Karpas-422 (cell line): ENCODE results near the gene KRT78. TPM values are rescaled to one million over a fixed set of nuclear protein-coding genes. Genes with fewer than 3 reads are reported as not detected.

Experiments used
- total RNA-seq: library from RNA; depleted of rRNA; stranded (reverse); fragments of >200 nt; shearing (Covaris generic); gene quantifications from 2 replicates; pipeline ENCODE4 v1.2.3, GENCODE V29; 2014; ENCODE audit warnings: low replicate concordance; rRNA removed

The KRT78 gene
- total RNA-seq, 1 experiment from 2014 or later, result not detected

Other genes starting within 250 kb of the KRT78 start
- gene KRT72, start 247.5 kb downstream of the KRT78 start, total RNA-seq, result not detected in 2 replicates
- gene KRT73, start 230.4 kb downstream of the KRT78 start, total RNA-seq, result not detected in 2 replicates
- gene KRT2, start 196.8 kb downstream of the KRT78 start, total RNA-seq, result not detected in 2 replicates
- gene KRT1, start 168.6 kb downstream of the KRT78 start, total RNA-seq, result not detected in 2 replicates
- not detected in 2 replicates for gene KRT77, start 145.5 kb downstream of the KRT78 start, total RNA-seq
- gene KRT76, start 71.6 kb downstream of the KRT78 start, total RNA-seq, result not detected in 2 replicates
- gene KRT3, start 52.9 kb downstream of the KRT78 start, total RNA-seq, result not detected in 2 replicates
- not detected in 2 replicates for gene KRT4, start 34.9 kb downstream of the KRT78 start, total RNA-seq
- gene KRT79, start 14.7 kb downstream of the KRT78 start, total RNA-seq, result not detected in 2 replicates
- not detected in 2 replicates for gene KRT8, start 56.1 kb upstream of the KRT78 start, total RNA-seq
- gene KRT18, start 100.1 kb upstream of the KRT78 start, total RNA-seq, result not detected in 2 replicates
- 549 and 718 TPM in 2 replicates for gene EIF4B, start 157.5 kb upstream of the KRT78 start, total RNA-seq
- 0.48 TPM in 1 of 2 replicates, not detected in the other for gene TNS2, start 201.1 kb upstream of the KRT78 start, total RNA-seq
- gene SPRYD3, start 230.4 kb upstream of the KRT78 start, total RNA-seq, result 11.1 and 17.4 TPM in 2 replicates
- 0.54 TPM in 1 of 2 replicates, not detected in the other for gene IGFBP6, start 248.7 kb upstream of the KRT78 start, total RNA-seq